Measurements from ENCODE around the gene ZCWPW1. TPM values are rescaled to one million over a fixed set of nuclear protein-coding genes. Genes with fewer than 3 reads are reported as not detected.
A peak's percentile ranks its signal among the peaks of the same experiment; 100 is the strongest.

ZCWPW1 gene
- total and polyA plus RNA-seq, 2 donors (not counting 1 experiment from before 2014, with no cell fraction given), result 11.3 to 28.0 TPM

DNA sequence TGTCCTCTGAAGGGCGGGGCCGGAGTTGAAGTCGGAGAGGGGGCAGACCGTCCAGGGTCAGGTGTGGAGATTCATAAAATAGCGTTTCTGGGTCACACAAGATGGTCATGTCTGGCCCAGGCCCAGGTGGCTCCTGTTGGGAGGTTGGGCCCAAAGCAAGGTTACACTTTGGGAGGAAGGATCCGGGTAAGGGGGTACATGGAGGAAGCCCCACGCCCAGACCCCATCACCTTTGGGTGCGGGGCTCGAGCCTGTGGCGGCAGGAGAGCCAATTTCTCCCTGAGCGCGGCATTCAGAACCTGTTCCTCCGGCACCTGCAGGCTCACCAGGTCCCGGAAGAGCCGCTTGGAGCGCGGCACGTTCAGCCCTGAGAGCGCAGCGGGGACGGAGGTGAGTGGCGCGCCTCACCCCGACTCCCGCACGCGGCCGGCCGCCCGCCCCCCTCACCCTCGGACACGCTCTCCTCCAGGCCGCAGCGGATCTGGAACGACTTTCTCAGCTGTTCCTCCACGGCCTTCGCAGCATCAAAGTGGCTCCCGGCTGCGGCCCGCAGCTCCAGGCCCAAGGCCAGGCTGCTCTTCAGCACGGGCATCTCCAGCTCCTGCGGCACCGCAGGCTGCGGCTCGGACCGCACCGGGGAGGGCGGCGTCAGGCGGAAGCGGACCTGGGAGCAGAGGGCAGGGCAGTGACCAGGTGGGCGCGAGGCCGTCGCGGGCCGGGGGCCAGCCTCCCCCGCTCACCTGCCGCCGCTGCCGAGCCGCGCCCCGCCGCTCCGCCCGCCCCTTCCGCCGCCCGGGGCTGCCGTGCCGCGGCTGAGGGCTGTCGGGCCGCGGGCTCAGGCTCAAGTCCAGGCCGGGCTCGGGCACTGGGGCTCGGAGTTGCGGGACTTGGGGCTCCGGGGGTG is 7.2 kb upstream of the ZCWPW1 start:
- ChIA-PET CTCF (interaction anchor here (0.5 to 2.1 kb wide), 9 partner anchors 10 to 270 kb away, joined by 3 to 6 read pairs (median 4); partner anchors contain the start of genes MOSPD3 and POP7), POLR2A (interaction anchor here (0.7 to 1.8 kb wide), 8 partner anchors 7 to 1055 kb away, joined by 3 to 19 read pairs (median 6); partner anchors contain the start of genes LAMTOR4, TSC22D4 and ZCWPW1)
- Mint-ChIP-seq H3K4me3 (peak overlapping the region; percentile 98), H3K27me3 (no peaks in the 10 kb centered on the region), H3K4me1 (peaks cover 50% of the 10 kb centered on the region), H3K9me3 (ENCODE audit: insufficient read depth) (no peaks in the 10 kb centered on the region), H3K27ac (peak overlapping the region; percentile 99)
- peaks cover 40% of the 10 kb centered on the region for H4K20me1 ChIP-seq (ENCODE audit: control insufficient read depth, insufficient read depth, low read length, poor library complexity, severe bottlenecking)
- intact Hi-C loops (cut with micrococcal nuclease), result loop anchor here (1.0 to 2.0 kb wide), 7 partner anchors 7 to 417 kb away; partner anchors contain the start of genes MOSPD3, POP7, SLC12A9 and TSC22D4
- H3K4me1 ChIP-seq (ENCODE audit: control insufficient read depth in 2 of 2, insufficient read depth in 2 of 2, low read length in 2 of 2), result peaks cover 26 to 46% of the 10 kb centered on the region in 2 donors
- peak overlapping the region; percentile 88 for H3K9ac ChIP-seq (ENCODE audit: low read length)
- DNase-seq (peak; percentile 81), ATAC-seq (ENCODE audit: low read depth) (peak; percentile 28)
- H3K27me3 ChIP-seq (replicated peaks in 1 of 4; ENCODE audit: control extremely low read depth in 1 of 4, control insufficient read depth in 3 of 4, insufficient read depth in 4 of 4, low read length in 3 of 4), result no peaks in the 10 kb centered on the region
- 2% methylated on average over 81 of the region's 81 CpGs for WGBS (ENCODE audit: insufficient coverage)
- peaks cover 38% of the 10 kb centered on the region for H3K79me2 ChIP-seq (ENCODE audit: control insufficient read depth, insufficient read depth, low read length)
- peak overlapping the region; percentile 75 for H2AFZ ChIP-seq (ENCODE audit: insufficient read depth, low read depth, low read length, poor library complexity, severe bottlenecking)
- peak overlapping the region; percentile 87 to 91 for H3K27ac ChIP-seq (ENCODE audit: low read length in 2 of 2)
- H3K36me3 ChIP-seq (replicated peaks in 1 of 2; ENCODE audit: control extremely low read depth in 1 of 2, control insufficient read depth in 1 of 2, extremely low read depth in 1 of 2, insufficient read depth in 2 of 2, low read length in 1 of 2), result peaks cover 5 to 30% of the 10 kb centered on the region in 2 experiments
- H3K4me3 ChIP-seq (ENCODE audit: control extremely low read depth in 1 of 5, extremely low read depth in 1 of 5, insufficient read depth in 1 of 5, low read depth in 2 of 5, low read length in 4 of 5), result peak overlapping the region; percentile 39 to 96 (median 81)
- no peak for TF ChIP-seq EZH2 (IDR thresholded peaks at IDR 0.05; ENCODE audit: borderline replicate concordance, insufficient read depth, low read depth, low read length, poor library complexity, severe bottlenecking)
- TF ChIP-seq, protein P1, sequence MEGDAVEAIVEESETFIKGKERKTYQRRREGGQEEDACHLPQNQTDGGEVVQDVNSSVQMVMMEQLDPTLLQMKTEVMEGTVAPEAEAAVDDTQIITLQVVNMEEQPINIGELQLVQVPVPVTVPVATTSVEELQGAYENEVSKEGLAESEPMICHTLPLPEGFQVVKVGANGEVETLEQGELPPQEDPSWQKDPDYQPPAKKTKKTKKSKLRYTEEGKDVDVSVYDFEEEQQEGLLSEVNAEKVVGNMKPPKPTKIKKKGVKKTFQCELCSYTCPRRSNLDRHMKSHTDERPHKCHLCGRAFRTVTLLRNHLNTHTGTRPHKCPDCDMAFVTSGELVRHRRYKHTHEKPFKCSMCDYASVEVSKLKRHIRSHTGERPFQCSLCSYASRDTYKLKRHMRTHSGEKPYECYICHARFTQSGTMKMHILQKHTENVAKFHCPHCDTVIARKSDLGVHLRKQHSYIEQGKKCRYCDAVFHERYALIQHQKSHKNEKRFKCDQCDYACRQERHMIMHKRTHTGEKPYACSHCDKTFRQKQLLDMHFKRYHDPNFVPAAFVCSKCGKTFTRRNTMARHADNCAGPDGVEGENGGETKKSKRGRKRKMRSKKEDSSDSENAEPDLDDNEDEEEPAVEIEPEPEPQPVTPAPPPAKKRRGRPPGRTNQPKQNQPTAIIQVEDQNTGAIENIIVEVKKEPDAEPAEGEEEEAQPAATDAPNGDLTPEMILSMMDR (IDR thresholded peaks at IDR 0.05), result no peak
- H3K4me2 ChIP-seq (replicated peaks; ENCODE audit: low read depth, low read length, poor library complexity, severe bottlenecking), result peak overlapping the region; percentile 95
- H3K9me3 ChIP-seq (ENCODE audit: control extremely low read depth in 1 of 3, control insufficient read depth in 2 of 3, insufficient read depth in 1 of 3, low read length in 2 of 3), result no peaks in the 10 kb centered on the region

All from B cell (primary cell).